CD4-positive, alpha-beta T cell (primary cell): ENCODE data around the gene RIT1. TPM values are rescaled to one million over a fixed set of nuclear protein-coding genes. Genes with fewer than 3 reads are reported as not detected.

Experiments used
- ATAC-seq: fragments of 200-7000 bp; cut with Tn5 transposase; one replicate; pipeline ENCODE4 v1.10.0; 2022; ENCODE audit warnings: mild to moderate bottlenecking; ENCODE audit not compliant: poor library complexity
- CTCF ChIA-PET: fragments of 350-600 bp; sonication (Branson Sonifier 250); formaldehyde crosslinking; loops from one replicate; lab custom pipeline; 2021; ENCODE audit warnings: antibody characterized with exemption, inconsistent platforms; lab: Charles Lee
- POLR2A ChIA-PET: fragments of 350-600 bp; sonication (Branson Sonifier 250); formaldehyde crosslinking; loops from one replicate; lab custom pipeline; 2021; ENCODE audit warnings: antibody characterized with exemption, inconsistent platforms; lab: Charles Lee
- DNase-seq, 14 experiments: peaks; one replicate each; pipeline ENCODE4 v3.0.0-alpha.2; 2013 to 2020; ENCODE audit warnings: mixed read lengths in 2 of 14
- H3K27ac ChIP-seq, 2 donors: one replicate each; pipeline versions ENCODE4 v1.5.1 to v1.7.0; 2013; ENCODE audit warnings: low read length in 2 of 2, low read depth in 1 of 2, mild to moderate bottlenecking in 1 of 2
- H3K27me3 ChIP-seq, 2 experiments: 1 replicate in 1 of 2; 2 replicates in 1 of 2; pipeline versions ENCODE4 v1.6.1 to v1.7.0; 2013; ENCODE audit warnings: low read length in 2 of 2, control low read depth in 1 of 2, mild to moderate bottlenecking in 1 of 2, moderate library complexity in 1 of 2; ENCODE audit not compliant: insufficient read depth in 2 of 2, control insufficient read depth in 1 of 2
- H3K36me3 ChIP-seq: one replicate; pipeline ENCODE4 v1.6.1; 2013; ENCODE audit warnings: low read length, control low read depth; ENCODE audit not compliant: insufficient read depth
- H3K4me1 ChIP-seq: one replicate; pipeline ENCODE4 v1.6.1; 2013; ENCODE audit warnings: low read length, control low read depth; ENCODE audit not compliant: insufficient read depth
- H3K4me3 ChIP-seq: one replicate; pipeline ENCODE4 v1.5.1; 2013; ENCODE audit warnings: mild to moderate bottlenecking, low read length, moderate library complexity
- H3K9me3 ChIP-seq, 2 experiments: 1 replicate in 1 of 2; 2 replicates in 1 of 2; pipeline versions ENCODE4 v1.6.1 to v1.7.0; 2013; ENCODE audit warnings: low read length in 2 of 2, mild to moderate bottlenecking in 2 of 2, control low read depth in 1 of 2, moderate library complexity in 1 of 2; ENCODE audit not compliant: control insufficient read depth in 1 of 2, insufficient read depth in 1 of 2
- H3K27ac Mint-ChIP-seq: one replicate; pipeline ENCODE4 v1.8.0; 2020; ENCODE audit warnings: mixed read lengths
- H3K27me3 Mint-ChIP-seq: one replicate; pipeline ENCODE4 v1.8.0; 2021; ENCODE audit warnings: mixed read lengths
- H3K36me3 Mint-ChIP-seq: one replicate; pipeline ENCODE4 v1.8.0; 2021; ENCODE audit warnings: low read depth, mixed read lengths
- H3K4me1 Mint-ChIP-seq: one replicate; pipeline ENCODE4 v1.8.0; 2021; ENCODE audit warnings: low read depth, mixed read lengths
- H3K4me3 Mint-ChIP-seq: one replicate; pipeline ENCODE4 v1.8.0; 2020; ENCODE audit warnings: mild to moderate bottlenecking, mixed read lengths
- H3K9me3 Mint-ChIP-seq: one replicate; pipeline ENCODE4 v1.8.0; 2020; ENCODE audit warnings: mixed read lengths
- intact Hi-C, 2 experiments: fragments of 100-400 bp; cut with DNase I in 1 of 2; cut with micrococcal nuclease in 1 of 2; formaldehyde crosslinking; loops; one replicate each; pipeline versions ENCODE4 v1.15.1 to v1.9.0; 2023 to 2025; cut with DNase I, micrococcal nuclease
- total RNA-seq, 174 experiments: library from RNA in 2 of 174; stranded (reverse) in 2 of 174; gene quantifications; one replicate each; pipeline ENCODE4 v1.2.3 and lab custom pipeline; 2021 to 2026
- TF ChIP-seq, protein P1 (sequence below): fragments of 200-600 bp; IDR thresholded peaks from one replicate; pipeline ENCODE4 v1.8.0; 2022; ENCODE audit warnings: antibody characterized with exemption, mild to moderate bottlenecking

RIT1 gene
- total RNA-seq, 2 experiments from 2014 or later: 66.2 to 67.0 TPM

DNA sequence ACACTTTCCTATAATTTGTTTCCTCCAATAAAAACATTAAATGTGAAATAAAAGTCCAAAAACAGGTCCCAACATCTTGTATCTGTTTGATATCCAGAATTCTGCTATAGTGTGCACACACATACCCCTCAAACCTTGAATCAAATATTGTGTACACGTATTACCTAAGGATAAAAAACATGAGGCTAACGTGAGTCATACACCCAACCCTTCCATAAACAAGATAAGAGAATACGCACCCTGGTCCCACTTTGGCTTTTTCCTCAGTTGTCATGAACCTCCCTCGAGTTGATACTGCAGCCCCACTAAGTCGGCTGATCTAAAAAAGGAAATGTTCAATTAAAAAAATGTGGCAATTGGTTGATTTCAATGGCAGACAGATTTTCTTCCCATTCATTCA is 17.9 kb upstream of the RIT1 start:
- Histone ChIP-seq H3K4me1 (peaks cover 33% of the 10 kb centered on the region), H3K36me3 (peaks cover 92% of the 10 kb centered on the region), H3K4me3 (no peak overlapping the region), H3K27me3 (no peaks in the 10 kb centered on the region), H3K27ac (no peak overlapping the region), H3K9me3 (no peaks in the 10 kb centered on the region)
- DNase-seq: no peak
- H3K27ac Mint-ChIP-seq: peak overlapping the region; percentile 35
- peak overlapping the region; percentile 11 for H3K4me3 Mint-ChIP-seq
- TF ChIP-seq, protein P1, sequence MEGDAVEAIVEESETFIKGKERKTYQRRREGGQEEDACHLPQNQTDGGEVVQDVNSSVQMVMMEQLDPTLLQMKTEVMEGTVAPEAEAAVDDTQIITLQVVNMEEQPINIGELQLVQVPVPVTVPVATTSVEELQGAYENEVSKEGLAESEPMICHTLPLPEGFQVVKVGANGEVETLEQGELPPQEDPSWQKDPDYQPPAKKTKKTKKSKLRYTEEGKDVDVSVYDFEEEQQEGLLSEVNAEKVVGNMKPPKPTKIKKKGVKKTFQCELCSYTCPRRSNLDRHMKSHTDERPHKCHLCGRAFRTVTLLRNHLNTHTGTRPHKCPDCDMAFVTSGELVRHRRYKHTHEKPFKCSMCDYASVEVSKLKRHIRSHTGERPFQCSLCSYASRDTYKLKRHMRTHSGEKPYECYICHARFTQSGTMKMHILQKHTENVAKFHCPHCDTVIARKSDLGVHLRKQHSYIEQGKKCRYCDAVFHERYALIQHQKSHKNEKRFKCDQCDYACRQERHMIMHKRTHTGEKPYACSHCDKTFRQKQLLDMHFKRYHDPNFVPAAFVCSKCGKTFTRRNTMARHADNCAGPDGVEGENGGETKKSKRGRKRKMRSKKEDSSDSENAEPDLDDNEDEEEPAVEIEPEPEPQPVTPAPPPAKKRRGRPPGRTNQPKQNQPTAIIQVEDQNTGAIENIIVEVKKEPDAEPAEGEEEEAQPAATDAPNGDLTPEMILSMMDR: no peak
- H3K4me1 Mint-ChIP-seq: peaks cover 37% of the 10 kb centered on the region
- no peaks in the 10 kb centered on the region for H3K9me3 Mint-ChIP-seq
- H3K27me3 Mint-ChIP-seq: no peaks in the 10 kb centered on the region
- H3K36me3 Mint-ChIP-seq: peaks cover 78% of the 10 kb centered on the region
- intact Hi-C loops: no loop called here
- ChIA-PET POLR2A (no interaction called here), CTCF (no interaction called here)
- no peak for ATAC-seq

DNA sequence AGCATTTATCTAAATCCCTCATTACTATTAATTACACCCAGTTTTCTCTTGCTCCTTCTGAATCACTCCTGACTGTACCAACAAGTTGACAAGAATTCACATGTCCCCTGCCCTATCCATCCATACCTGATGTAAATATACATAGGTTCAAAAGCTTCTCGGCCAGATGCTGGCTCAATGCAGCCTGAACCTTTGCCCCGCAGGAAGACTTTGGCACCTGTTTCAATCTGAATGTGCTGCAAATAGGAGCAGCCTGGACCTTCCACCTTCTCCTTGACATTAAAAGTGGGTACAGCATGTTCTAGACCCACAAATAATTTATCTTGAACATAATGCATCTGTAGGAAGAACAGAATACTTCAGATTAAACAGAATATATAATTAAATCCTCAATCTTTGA is 14.4 kb upstream of the RIT1 start:
- H3K4me3 Mint-ChIP-seq: no peak overlapping the region
- CTCF ChIA-PET: no interaction called here
- peaks cover under 1% of the 10 kb centered on the region for H3K4me1 ChIP-seq

DNA sequence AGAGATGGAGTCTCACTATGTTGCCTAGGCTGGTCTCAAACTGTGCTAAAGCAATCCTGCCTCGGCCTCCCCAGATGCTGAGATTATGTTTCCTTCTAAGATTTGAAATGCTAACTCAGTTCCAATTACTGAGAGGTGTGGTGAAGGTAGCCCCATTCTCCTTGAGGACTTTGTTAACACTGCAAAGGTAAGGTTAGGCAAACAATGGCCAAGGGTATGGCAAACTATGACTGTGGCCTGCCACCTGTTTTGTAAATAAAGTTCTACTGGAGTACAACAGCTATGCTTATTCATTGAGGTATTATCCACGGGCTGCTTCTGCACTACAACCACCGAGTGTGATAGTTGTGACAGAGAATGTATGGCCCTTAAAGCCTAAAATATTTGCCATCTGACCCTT is 9.6 kb upstream of the RIT1 start:
- TF ChIP-seq, protein P1: no peak
- peak overlapping the region; percentile 40 for H3K27ac Mint-ChIP-seq
- ChIA-PET POLR2A (interaction anchor here (1.4 kb wide), 1 partner anchor 14 kb away, joined by 3 read pairs; no protein-coding TSS in a partner anchor), CTCF (interaction anchor here (2.1 kb wide), 1 partner anchor 13 kb away, joined by 6 read pairs; the partner anchor contains the start of gene KHDC4)
- DNase-seq: no peak
- Histone ChIP-seq H3K9me3 (no peaks in the 10 kb centered on the region), H3K4me3 (no peak overlapping the region), H3K27ac (no peak overlapping the region), H3K27me3 (no peaks in the 10 kb centered on the region), H3K36me3 (peaks cover 95% of the 10 kb centered on the region), H3K4me1 (no peaks in the 10 kb centered on the region)
- H3K27me3 Mint-ChIP-seq: no peaks in the 10 kb centered on the region
- H3K36me3 Mint-ChIP-seq: peaks cover 84% of the 10 kb centered on the region
- H3K9me3 Mint-ChIP-seq: no peaks in the 10 kb centered on the region
- H3K4me3 Mint-ChIP-seq: no peak overlapping the region
- H3K4me1 Mint-ChIP-seq: no peaks in the 10 kb centered on the region
- no peak for ATAC-seq
- intact Hi-C loops: no loop called here

More for the DNA sequence above, 14.4 kb upstream of the RIT1 start:
- Histone ChIP-seq H3K4me3 (no peak overlapping the region), H3K27ac (no peak overlapping the region), H3K36me3 (peaks cover 96% of the 10 kb centered on the region), H3K9me3 (no peaks in the 10 kb centered on the region), H3K27me3 (no peaks in the 10 kb centered on the region)
- Mint-ChIP-seq H3K9me3 (no peaks in the 10 kb centered on the region), H3K27ac (no peak overlapping the region), H3K4me1 (peaks cover 13% of the 10 kb centered on the region), H3K27me3 (no peaks in the 10 kb centered on the region), H3K36me3 (peaks cover 92% of the 10 kb centered on the region)
- POLR2A ChIA-PET: interaction anchor here (1.1 kb wide), 1 partner anchor 9 kb away, joined by 3 read pairs; the partner anchor contains the start of gene KHDC4
- intact Hi-C loops: no loop called here
- no peak for ATAC-seq
- DNase-seq: no peak
- TF ChIP-seq, protein P1: no peak
